Limb (tissue), 2 donors: ENCODE data around the gene GAB2.
A peak's percentile ranks its signal among the peaks of the same experiment; 100 is the strongest.
"Not testable (repeated sequence)": the region's sequence is repeated elsewhere in the genome, so short reads cannot be mapped to it uniquely, and the experiment has no call there.

Source experiments
- DNase-seq, 2 donors: peaks; one replicate each; pipeline ENCODE4 v3.0.0-alpha.2; 2016; ENCODE audit errors: extremely low spot score in 2 of 2

GAB2 gene

GRCh38 chr11:78370406-78371172, 47.0 kb downstream of the GAB2 start:
- no peak for DNase-seq

GRCh38 chr11:78365381-78365792, 52.2 kb downstream of the GAB2 start:
- no peak for DNase-seq

GRCh38 chr11:78364128-78364751, 53.4 kb downstream of the GAB2 start:
- no peak for DNase-seq

GRCh38 chr11:78363024-78363619, 54.5 kb downstream of the GAB2 start:
- no peak for DNase-seq

- no peak for DNase-seq
Measured at GRCh38 chr11:78361228-78361627, 56.4 kb downstream of the GAB2 start.

GRCh38 chr11:78359921-78360320, 57.7 kb downstream of the GAB2 start:
- no peak for DNase-seq

- DNase-seq = not testable (repeated sequence)
Measured at GRCh38 chr11:78357924-78358323, 59.7 kb downstream of the GAB2 start.

GRCh38 chr11:78357425-78357824, 60.2 kb downstream of the GAB2 start:
- DNase-seq = not testable (repeated sequence)

- DNase-seq = not testable (repeated sequence)
Measured at GRCh38 chr11:78355742-78356141, 61.9 kb downstream of the GAB2 start.

- no peak for DNase-seq
Measured at GRCh38 chr11:78355309-78355705, 62.3 kb downstream of the GAB2 start.

- no peak for DNase-seq
Measured at GRCh38 chr11:78354408-78355308, 63.0 kb downstream of the GAB2 start.

GRCh38 chr11:78351979-78352841, 65.4 kb downstream of the GAB2 start:
- no peak for DNase-seq

GRCh38 chr11:78351193-78351592, 66.4 kb downstream of the GAB2 start:
- no peak for DNase-seq

GRCh38 chr11:78350646-78351165, 66.9 kb downstream of the GAB2 start:
- DNase-seq = peak; percentile 42 to 81

- peak; percentile 39 to 52 for DNase-seq
Measured at GRCh38 chr11:78350091-78350645, 67.5 kb downstream of the GAB2 start.

GRCh38 chr11:78349624-78350023, 68.0 kb downstream of the GAB2 start:
- no peak for DNase-seq

GRCh38 chr11:78349114-78349513, 68.5 kb downstream of the GAB2 start:
- no peak for DNase-seq

- DNase-seq = no peak
Measured at GRCh38 chr11:78347956-78348355, 69.7 kb downstream of the GAB2 start.

GRCh38 chr11:78346799-78347198, 70.8 kb downstream of the GAB2 start:
- DNase-seq = no peak

- no peak for DNase-seq
Measured at GRCh38 chr11:78345450-78345849, 72.2 kb downstream of the GAB2 start.
